Right lobe of liver (tissue), 6 donors: ENCODE measurements around the gene STOML3. TPM values are rescaled to one million over a fixed set of nuclear protein-coding genes. Genes with fewer than 3 reads are reported as not detected.

Experiments used
- ATAC-seq, 4 donors: fragments of 200-7000 bp; cut with Tn5 transposase; one replicate each; pipeline ENCODE4 v1.9.1; 2020; ENCODE audit warnings: mild to moderate bottlenecking in 4 of 4, moderate library complexity in 4 of 4
- DNase-seq, 3 donors: peaks; one replicate each; pipeline ENCODE4 v3.0.0-alpha.2; 2020
- H3K27ac ChIP-seq, 3 donors: fragments of 200-600 bp; one replicate each; pipeline ENCODE4 v1.8.0; 2022
- H3K27me3 ChIP-seq, 2 donors: fragments of 200-600 bp; one replicate each; pipeline ENCODE4 v1.8.0; 2022
- H3K36me3 ChIP-seq, 4 donors: fragments of 200-600 bp; sonication (generic) in 1 of 4; one replicate each; pipeline versions ENCODE4 v1.5.1 to v1.8.0; 2017 to 2022; ENCODE audit warnings: control low read depth in 1 of 4
- H3K4me1 ChIP-seq, 4 donors: fragments of 200-600 bp; sonication (generic) in 1 of 4; one replicate each; pipeline versions ENCODE4 v1.5.1 to v1.8.0; 2017 to 2022; ENCODE audit warnings: control low read depth in 1 of 4
- H3K4me3 ChIP-seq, 3 donors: fragments of 200-600 bp; one replicate each; pipeline ENCODE4 v1.8.0; 2022
- H3K9me3 ChIP-seq, 4 donors: fragments of 200-600 bp; sonication (generic) in 1 of 4; one replicate each; pipeline versions ENCODE4 v1.5.1 to v1.8.0; 2017 to 2022; ENCODE audit warnings: control low read depth in 1 of 4
- POLR2A ChIP-seq: fragments of 450-650 bp; IDR thresholded peaks from one replicate; pipeline ENCODE4 v1.6.1; 2017; ENCODE audit warnings: antibody characterized with exemption, mild to moderate bottlenecking
- WGBS: methylation state at CpG from one replicate; pipeline ENCODE4 v1.1.6; 2018; ENCODE audit warnings: low coverage, low lambda C conversion rate; ENCODE audit not compliant: insufficient coverage; ENCODE audit errors: missing lambda C conversion rate; 5-methylcytosine and 5-hydroxymethylcytosine counted together
- intact Hi-C, 2 donors: fragments of 100-400 bp; cut with DNase I; formaldehyde crosslinking; loops; one replicate each; pipeline versions ENCODE4 v1.11.2 to v1.14.1; 2022
- total RNA-seq, 6 experiments: library from RNA; depleted of rRNA in 2 of 6; stranded (reverse); fragments of >200 nt in 2 of 6; fragmentation: NEBNext Ultra II Directional in 3 of 6; extraction: Animal tissue kit (Norgen Biotek cat#: 25700) in 3 of 6; gene quantifications; one replicate each; pipeline versions ENCODE4 v1.1.0 to v1.2.4, GENCODE V29; 2016 to 2023
- TF ChIP-seq, protein P1 (sequence below), 4 donors: fragments of 200-600 bp in 3 of 4; fragments of 450-650 bp in 1 of 4; IDR thresholded peaks; one replicate each; pipeline versions ENCODE4 v1.5.1 to v1.8.0; 2016 to 2022; ENCODE audit warnings: antibody characterized with exemption in 4 of 4, mild to moderate bottlenecking in 2 of 4
- donor health status: DM: no; HTN: yes; CAD: no.
- donor health status: DM: no; HTN: no; CAD: no.
- donor health status: DM: no; HTN: no; CAD: no.
- donor health status: DM: no; HTN: yes; CAD: no.
- donor health status: DM: no; HTN: yes; CAD: no.

STOML3 gene
- total RNA-seq, 6 experiments from 2014 or later = not detected

- DNase-seq = no peak
- Histone ChIP-seq H3K36me3 (no peaks in the 10 kb centered on the region), H3K4me3 (no peak overlapping the region), H3K27me3 (no peaks in the 10 kb centered on the region), H3K27ac (no peak overlapping the region), H3K9me3 (no peaks in the 10 kb centered on the region), H3K4me1 (no peaks in the 10 kb centered on the region)
- intact Hi-C loops = no loop called here
- TF ChIP-seq, protein P1, sequence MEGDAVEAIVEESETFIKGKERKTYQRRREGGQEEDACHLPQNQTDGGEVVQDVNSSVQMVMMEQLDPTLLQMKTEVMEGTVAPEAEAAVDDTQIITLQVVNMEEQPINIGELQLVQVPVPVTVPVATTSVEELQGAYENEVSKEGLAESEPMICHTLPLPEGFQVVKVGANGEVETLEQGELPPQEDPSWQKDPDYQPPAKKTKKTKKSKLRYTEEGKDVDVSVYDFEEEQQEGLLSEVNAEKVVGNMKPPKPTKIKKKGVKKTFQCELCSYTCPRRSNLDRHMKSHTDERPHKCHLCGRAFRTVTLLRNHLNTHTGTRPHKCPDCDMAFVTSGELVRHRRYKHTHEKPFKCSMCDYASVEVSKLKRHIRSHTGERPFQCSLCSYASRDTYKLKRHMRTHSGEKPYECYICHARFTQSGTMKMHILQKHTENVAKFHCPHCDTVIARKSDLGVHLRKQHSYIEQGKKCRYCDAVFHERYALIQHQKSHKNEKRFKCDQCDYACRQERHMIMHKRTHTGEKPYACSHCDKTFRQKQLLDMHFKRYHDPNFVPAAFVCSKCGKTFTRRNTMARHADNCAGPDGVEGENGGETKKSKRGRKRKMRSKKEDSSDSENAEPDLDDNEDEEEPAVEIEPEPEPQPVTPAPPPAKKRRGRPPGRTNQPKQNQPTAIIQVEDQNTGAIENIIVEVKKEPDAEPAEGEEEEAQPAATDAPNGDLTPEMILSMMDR (IDR thresholded peaks at IDR 0.05) = no peak
- TF ChIP-seq POLR2A = no peak
- 24% methylated on average over 2 of the region's 2 CpGs for WGBS
- ATAC-seq = no peak
These were observed 21.4 kb downstream of the STOML3 start for GRCh38 chr13:38969187-38969586.

DNA sequence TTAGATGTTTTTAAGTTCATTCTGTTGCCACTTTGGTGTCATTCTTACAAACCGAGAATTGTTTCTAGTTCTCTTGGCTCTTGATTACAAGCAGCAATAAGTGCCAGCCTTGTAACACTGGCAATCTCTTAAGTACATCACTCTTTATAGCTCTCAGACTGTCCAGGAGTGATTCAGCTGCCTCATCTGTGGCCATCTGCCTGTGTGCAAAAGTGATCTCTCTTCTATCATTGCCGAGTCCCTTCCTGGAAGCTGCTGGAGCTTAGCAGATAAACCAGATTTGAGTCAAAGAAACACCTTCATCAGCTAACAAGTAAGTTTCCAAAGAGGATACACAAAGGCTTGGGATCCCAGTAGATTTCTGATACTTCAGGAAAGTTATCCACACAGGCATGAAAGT is 23.2 kb downstream of the STOML3 start:
- no peaks in the 10 kb centered on the region for H3K27me3 ChIP-seq
- intact Hi-C loops = no loop called here
- H3K9me3 ChIP-seq = no peaks in the 10 kb centered on the region
- H3K4me1 ChIP-seq = no peaks in the 10 kb centered on the region
- ATAC-seq (no peak), DNase-seq (no peak)
- H3K36me3 ChIP-seq = no peaks in the 10 kb centered on the region
- 21% methylated on average over 2 of the region's 2 CpGs for WGBS
- no peak overlapping the region for H3K27ac ChIP-seq
- H3K4me3 ChIP-seq = no peak overlapping the region
- TF ChIP-seq POLR2A = no peak
- TF ChIP-seq, protein P1 (IDR thresholded peaks at IDR 0.05) = no peak

- H3K27me3 ChIP-seq = no peaks in the 10 kb centered on the region
- WGBS = 61% methylated on average over 4 of the region's 4 CpGs
- TF ChIP-seq, protein P1 (IDR thresholded peaks at IDR 0.05) = no peak
- TF ChIP-seq POLR2A = no peak
- intact Hi-C loops = no loop called here
- H3K9me3 ChIP-seq = no peaks in the 10 kb centered on the region
- H3K4me1 ChIP-seq = no peaks in the 10 kb centered on the region
- no peak overlapping the region for H3K4me3 ChIP-seq
- no peak for ATAC-seq
- H3K36me3 ChIP-seq = no peaks in the 10 kb centered on the region
- DNase-seq = no peak
- no peak overlapping the region for H3K27ac ChIP-seq
These were observed 25.4 kb downstream of the STOML3 start for GRCh38 chr13:38965281-38965680.

- H3K36me3 ChIP-seq = no peaks in the 10 kb centered on the region
- TF ChIP-seq, protein P1 (IDR thresholded peaks at IDR 0.05) = no peak
- TF ChIP-seq POLR2A = no peak
- ATAC-seq (no peak), DNase-seq (no peak)
- no peaks in the 10 kb centered on the region for H3K27me3 ChIP-seq
- intact Hi-C loops = no loop called here
- no peak overlapping the region for H3K4me3 ChIP-seq
- no peaks in the 10 kb centered on the region for H3K4me1 ChIP-seq
- no peak overlapping the region for H3K27ac ChIP-seq
- no peaks in the 10 kb centered on the region for H3K9me3 ChIP-seq
These were observed 30.5 kb downstream of the STOML3 start for GRCh38 chr13:38960175-38960574.
